AG04449 (cell line): ENCODE data around the gene CYP2A6.

Experiments
- CTCF ChIA-PET: fragments of 350-600 bp; formaldehyde crosslinking; extraction: SDS; loops from one replicate; lab custom pipeline; 2021; ENCODE audit warnings: antibody characterized with exemption; lab: Yijun Ruan, JAX
- POLR2A ChIA-PET: fragments of 400-600, 350-600 bp; formaldehyde crosslinking; extraction: SDS; loops from one replicate; lab custom pipeline; 2020; ENCODE audit warnings: antibody characterized with exemption, inconsistent platforms; lab: Yijun Ruan, JAX
- DNase-seq: peaks from one replicate; pipeline ENCODE4 v3.0.0-alpha.2; 2010; ENCODE audit warnings: low read depth, low spot score
- H3K4me3 ChIP-seq: 2 replicates; pipeline ENCODE4 v1.5.1; 2011; ENCODE audit warnings: low read depth, mild to moderate bottlenecking, control low read depth, low read length
- TF ChIP-seq, protein P1 (sequence below): IDR thresholded peaks from one replicate; pipeline ENCODE4 v1.5.1; 2011; ENCODE audit warnings: mild to moderate bottlenecking, moderate library complexity, low read length, control low read depth, inconsistent platforms; ENCODE audit not compliant: insufficient read depth; ENCODE audit errors: missing control alignments

Gene CYP2A6

GRCh38 chr19:40802300-40803169, 47.7 kb downstream of the CYP2A6 start:
- ChIA-PET CTCF (interaction anchor here (0.6 to 0.8 kb wide), 2 partner anchors 10 to 115 kb away, joined by 3 to 4 read pairs; no protein-coding TSS in a partner anchor), POLR2A (no interaction called here)
- TF ChIP-seq, protein P1, sequence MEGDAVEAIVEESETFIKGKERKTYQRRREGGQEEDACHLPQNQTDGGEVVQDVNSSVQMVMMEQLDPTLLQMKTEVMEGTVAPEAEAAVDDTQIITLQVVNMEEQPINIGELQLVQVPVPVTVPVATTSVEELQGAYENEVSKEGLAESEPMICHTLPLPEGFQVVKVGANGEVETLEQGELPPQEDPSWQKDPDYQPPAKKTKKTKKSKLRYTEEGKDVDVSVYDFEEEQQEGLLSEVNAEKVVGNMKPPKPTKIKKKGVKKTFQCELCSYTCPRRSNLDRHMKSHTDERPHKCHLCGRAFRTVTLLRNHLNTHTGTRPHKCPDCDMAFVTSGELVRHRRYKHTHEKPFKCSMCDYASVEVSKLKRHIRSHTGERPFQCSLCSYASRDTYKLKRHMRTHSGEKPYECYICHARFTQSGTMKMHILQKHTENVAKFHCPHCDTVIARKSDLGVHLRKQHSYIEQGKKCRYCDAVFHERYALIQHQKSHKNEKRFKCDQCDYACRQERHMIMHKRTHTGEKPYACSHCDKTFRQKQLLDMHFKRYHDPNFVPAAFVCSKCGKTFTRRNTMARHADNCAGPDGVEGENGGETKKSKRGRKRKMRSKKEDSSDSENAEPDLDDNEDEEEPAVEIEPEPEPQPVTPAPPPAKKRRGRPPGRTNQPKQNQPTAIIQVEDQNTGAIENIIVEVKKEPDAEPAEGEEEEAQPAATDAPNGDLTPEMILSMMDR = no peak
- peak overlapping the region; percentile 39 for H3K4me3 ChIP-seq
- no peak for DNase-seq

DNA sequence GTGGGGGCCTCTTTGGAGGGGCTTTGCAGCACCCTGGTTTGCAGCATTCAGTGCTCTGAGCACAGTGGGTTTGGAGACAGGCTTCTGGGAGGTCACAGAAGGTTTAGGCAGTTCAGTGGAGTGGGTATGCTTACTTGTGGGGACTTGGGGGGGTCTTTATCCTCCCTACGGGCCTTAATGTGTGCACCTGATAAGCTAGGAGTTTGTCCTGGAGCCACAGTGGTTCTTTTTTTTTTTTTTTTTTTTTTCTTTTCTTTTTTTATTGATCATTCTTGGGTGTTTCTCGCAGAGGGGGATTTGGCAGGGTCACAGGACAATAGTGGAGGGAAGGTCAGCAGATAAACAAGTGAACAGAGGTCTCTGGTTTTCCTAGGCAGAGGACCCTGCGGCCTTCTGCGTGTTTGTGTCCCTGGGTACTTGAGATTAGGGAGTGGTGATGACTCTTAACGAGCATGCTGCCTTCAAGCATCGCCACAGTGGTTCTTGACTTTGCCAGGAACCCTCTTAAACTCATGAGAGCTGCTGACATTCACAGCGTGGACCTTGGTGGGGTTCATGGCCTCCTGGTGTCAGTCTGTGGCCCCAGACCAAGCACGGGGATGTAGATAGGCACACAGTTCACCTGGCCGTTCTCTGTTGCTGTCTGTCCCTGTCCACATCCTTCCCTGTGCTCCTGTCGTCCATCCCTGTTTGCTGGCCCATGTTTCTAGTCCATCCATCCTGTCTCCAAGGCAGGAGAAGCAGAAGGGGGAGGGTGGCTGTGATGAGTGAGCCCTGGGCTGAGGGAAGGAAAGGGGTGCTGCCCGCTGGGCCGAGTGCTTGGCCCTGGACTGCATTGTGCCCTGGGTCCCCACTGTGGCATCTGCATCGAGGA, 48.6 kb downstream of the CYP2A6 start:
- H3K4me3 ChIP-seq = peak overlapping the region; percentile 86
- TF ChIP-seq, protein P1 = no peak
- DNase-seq = no peak
- CTCF ChIA-PET = interaction anchor here (0.5 to 0.8 kb wide), 3 partner anchors 11 to 139 kb away, joined by 3 to 4 read pairs (median 3); no protein-coding TSS in a partner anchor
- POLR2A ChIA-PET = interaction anchor here (1.1 to 1.4 kb wide), 2 partner anchors 23 to 110 kb away, joined by 4 read pairs; partner anchors contain the start of gene RAB4B

DNA sequence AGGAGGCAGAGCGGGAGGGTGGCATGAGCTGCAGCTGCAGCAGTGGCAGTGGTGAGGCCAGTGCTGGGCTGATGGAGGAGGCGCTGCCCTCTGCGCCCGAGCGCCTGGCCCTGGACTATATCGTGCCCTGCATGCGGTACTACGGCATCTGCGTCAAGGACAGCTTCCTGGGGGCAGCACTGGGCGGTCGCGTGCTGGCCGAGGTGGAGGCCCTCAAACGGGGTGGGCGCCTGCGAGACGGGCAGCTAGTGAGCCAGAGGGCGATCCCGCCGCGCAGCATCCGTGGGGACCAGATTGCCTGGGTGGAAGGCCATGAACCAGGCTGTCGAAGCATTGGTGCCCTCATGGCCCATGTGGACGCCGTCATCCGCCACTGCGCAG, 49.3 kb downstream of the CYP2A6 start:
- ChIA-PET POLR2A (interaction anchor here (1.1 to 1.4 kb wide), 2 partner anchors 23 to 110 kb away, joined by 4 read pairs; partner anchors contain the start of gene RAB4B), CTCF (no interaction called here)
- H3K4me3 ChIP-seq = peak overlapping the region; percentile 86
- DNase-seq = no peak
- TF ChIP-seq, protein P1 = no peak

GRCh38 chr19:40800339-40800996, 49.8 kb downstream of the CYP2A6 start:
- ChIA-PET POLR2A (interaction anchor here (1.1 to 1.4 kb wide), 2 partner anchors 22 to 109 kb away, joined by 4 read pairs; partner anchors contain the start of gene RAB4B), CTCF (no interaction called here)
- DNase-seq = no peak
- peak overlapping the region; percentile 86 for H3K4me3 ChIP-seq
- TF ChIP-seq, protein P1 = no peak

DNA sequence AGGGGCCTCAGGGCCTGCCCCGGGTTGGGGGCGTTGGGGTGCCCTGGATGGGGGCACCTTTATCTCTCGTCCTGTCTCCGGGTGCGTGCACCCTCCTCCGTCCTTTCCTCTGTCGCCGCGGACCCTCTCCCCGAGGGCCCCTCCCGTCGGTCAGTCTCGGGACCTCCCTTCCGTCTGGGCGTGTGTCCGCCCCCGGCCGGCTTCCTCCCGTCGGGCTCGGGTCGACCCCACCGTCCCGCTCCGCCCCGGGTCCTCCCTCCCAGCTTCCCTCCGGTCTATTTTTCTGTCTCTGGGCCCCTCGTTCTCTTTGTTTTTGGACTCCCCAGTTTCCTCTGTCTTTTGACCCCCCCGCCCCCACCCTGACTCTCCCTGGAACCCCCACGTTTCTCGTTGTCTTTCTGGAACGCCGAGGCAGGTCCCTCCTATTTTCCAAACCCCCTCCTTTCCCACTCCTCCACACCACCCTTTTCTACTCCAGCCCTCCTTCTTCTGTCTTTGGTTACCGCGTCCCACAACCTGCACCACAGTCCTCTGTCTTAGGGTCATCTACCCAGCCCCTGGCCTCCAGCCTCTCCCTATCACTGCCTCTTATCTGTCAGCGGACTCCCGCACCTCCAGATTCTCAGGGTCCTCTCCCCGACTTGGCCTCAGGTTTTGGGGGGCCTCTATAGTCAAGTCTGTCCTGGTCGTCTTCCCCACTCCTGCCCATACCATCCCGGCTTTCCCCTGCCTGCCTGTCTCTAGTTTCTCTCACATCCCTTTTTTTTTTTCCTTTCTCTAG, 50.5 kb downstream of the CYP2A6 start:
- no peak for DNase-seq
- POLR2A ChIA-PET = no interaction called here
- H3K4me3 ChIP-seq = peak overlapping the region; percentile 86
- TF ChIP-seq, protein P1 = no peak
- CTCF ChIA-PET = interaction anchor here (3.9 kb wide), 1 partner anchor 13 kb away, joined by 13 read pairs; no protein-coding TSS in a partner anchor
